ENCODE data around the gene ABHD16A.
"Not testable (repeated sequence)": the region's sequence is repeated elsewhere in the genome, so short reads cannot be mapped to it uniquely, and the experiment has no call there.

The ABHD16A gene

DNA sequence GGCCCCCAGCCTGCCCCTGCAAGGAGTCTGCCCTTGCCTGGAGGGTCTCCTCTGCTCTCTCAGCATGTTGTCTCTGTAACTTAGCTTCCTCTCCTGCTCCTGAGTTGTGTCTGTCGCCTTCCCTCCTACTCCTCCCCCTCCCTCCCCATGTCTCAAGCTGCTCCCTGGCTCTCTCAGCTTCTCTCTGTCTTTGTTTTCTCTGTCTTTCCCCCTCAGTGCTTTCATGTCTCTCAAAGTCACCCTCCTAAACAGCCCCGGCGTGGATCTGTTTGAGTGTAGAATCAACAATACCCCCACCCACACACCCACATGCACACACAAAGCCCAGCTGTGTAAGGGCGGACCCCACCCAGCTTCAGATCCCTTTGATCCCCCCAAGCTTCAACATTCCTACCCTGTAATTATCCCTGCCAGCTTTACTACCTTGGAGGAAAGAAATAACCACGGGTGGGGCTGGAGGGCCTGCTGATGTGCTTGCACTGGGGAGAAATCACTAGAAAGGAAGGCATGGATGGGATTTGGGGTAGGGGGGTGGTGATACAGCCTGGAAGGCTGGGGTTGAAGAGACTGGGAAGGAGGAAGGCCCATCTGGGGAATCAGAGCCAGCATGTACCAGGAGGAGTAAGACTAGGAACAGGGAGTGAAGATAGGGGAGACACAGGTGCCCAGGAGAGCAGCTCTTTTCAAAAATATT, 11.0 kb upstream of the ABHD16A start:
- DNase-seq (ENCODE audit: low read depth), result no peak

DNA sequence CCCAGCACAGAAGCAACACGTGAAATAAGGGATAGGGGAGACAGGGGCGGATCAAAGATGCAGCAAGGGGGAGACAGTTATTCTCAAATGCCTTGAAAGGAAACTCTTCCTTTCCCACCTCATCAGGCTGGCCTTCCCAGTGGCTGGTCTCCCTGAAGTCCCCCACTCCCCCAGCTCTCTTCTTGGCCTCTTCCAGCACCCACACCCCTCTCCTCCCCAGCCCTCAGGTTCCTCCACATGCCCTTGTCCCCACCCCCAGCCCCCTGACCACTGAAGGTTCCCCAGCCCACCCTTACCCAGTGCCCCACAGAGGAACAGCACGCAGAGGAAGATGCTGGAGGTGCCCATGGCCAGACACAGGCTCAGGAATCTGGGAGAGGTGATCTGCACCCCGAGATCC, 10.3 kb upstream of the ABHD16A start:
- no peak for DNase-seq (ENCODE audit: low read depth)

DNA sequence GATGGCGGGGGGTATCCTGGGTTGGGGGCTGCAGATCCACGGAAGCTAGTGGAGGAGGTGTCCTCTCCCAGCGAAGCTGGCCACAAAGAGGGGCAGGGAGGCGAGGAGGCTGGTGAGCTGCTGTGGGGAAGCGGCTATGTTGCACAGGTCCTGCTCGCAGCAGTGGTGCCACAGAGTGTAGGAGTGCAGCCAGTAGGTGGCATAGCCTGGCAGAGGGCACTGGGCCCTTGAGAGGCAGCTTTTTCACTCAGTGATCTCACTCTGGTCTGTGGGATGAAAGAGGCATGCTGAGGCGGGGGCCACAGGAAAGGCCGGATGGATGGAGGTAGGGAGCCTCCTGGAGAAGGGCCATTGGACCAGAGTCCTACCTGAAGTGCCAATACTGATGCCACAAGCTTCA, 9.2 kb upstream of the ABHD16A start:
- no peak for DNase-seq (ENCODE audit: low read depth)

DNA sequence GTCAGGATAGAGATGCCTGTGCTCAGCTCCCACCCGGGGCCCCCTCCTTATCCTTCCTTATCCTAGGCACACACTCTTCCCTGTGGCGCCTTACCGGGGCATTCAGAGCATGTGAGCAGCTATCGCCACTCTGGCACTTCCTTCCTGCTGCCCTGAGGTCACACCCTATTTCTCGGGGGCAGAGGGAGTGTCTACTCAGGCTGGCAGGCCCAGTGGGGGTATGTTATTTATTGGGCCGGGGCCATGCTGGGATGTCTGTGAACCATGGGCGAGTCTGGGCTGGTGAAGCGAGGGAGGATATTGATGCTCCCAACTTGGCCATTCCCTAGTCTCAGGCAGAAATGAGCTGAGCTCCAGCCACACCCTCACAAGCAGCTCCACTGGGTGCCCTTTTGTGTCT, 8.1 kb upstream of the ABHD16A start:
- DNase-seq (ENCODE audit: low read depth), result no peak

DNA sequence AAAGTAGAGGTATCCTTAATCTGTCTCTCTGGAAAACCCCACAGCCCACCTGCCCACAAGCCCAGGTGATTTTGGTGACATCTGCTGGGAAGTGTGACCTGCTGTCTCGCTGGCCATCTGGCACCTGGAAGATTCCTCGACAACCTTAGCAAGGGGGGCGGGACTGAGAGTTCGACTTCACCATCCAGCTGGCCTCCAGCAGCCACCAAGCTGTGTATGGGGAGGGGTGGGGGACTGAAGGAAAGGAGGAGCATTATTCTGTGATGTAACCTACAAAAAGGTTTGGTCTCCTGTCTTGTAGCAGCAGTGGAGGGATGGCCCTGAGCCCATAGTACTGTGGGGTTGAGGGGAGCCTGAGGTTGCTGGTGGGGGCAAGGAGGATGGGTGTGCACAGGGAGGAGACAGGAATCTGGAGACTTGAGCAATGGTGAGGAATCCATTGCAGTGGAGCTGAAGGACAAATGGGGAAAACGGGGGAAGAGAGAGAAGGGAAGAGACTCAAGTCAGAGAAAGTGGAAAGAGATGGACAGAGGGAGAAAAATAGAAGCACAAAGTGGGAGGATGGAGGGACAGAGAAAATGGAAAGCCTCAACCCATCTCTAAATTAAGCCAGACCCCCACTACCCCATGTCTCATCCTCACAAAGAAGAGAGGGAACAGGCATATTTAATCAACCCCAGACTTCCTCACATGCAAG, 7.5 kb upstream of the ABHD16A start:
- no peak for DNase-seq (ENCODE audit: low read depth)

DNA sequence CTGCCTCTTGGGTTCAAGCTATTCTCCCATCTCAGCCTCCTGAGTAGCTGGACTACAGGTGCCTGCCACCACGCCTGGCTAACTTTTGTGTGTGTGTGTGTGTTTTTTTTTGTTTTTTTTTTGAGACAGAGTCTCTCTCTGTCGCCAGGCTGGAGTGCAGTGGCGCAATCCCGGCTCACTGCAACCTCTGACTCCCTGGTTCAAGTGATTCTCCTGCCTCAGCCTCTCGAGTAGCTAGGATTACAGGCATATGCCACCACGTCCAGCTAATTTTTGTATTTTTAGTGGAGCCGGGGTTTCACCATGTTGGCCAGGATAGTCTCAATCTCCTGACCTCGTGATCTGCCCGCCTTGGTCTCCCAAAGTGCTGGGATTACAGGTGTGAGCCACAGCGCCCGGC, 6.0 kb upstream of the ABHD16A start:
- DNase-seq (ENCODE audit: low read depth), result not testable (repeated sequence)

DNA sequence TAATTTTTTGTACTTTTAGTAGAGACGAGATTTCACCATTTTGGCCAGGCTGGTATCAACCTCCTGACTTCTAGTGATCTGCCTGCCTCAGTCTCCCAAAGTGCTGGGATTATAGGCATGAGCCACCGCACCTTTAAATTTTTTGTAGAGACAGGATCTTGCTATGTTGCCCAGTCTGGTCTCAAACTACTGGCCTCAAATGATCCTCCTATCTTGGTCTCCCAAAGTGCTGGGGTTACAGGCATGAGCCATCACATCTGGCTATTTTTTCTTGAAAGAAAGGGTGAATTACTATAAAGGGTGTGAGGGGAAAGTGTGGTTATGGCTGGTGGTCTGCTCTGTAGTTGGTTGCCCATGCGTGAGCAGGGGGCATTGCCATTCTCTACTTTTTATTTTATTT, 5.1 kb upstream of the ABHD16A start:
- DNase-seq (ENCODE audit: low read depth), result no peak

DNA sequence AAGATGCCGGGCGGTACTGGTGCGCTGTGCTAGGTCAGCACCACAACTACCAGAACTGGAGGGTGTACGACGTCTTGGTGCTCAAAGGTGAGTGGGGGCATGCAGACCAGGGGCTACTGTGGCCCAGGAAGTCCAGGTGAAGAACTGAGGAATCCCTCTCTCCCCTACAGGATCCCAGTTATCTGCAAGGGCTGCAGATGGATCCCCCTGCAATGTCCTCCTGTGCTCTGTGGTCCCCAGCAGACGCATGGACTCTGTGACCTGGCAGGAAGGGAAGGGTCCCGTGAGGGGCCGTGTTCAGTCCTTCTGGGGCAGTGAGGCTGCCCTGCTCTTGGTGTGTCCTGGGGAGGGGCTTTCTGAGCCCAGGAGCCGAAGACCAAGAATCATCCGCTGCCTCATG, 4.6 kb upstream of the ABHD16A start:
- no peak for DNase-seq (ENCODE audit: low read depth)

DNA sequence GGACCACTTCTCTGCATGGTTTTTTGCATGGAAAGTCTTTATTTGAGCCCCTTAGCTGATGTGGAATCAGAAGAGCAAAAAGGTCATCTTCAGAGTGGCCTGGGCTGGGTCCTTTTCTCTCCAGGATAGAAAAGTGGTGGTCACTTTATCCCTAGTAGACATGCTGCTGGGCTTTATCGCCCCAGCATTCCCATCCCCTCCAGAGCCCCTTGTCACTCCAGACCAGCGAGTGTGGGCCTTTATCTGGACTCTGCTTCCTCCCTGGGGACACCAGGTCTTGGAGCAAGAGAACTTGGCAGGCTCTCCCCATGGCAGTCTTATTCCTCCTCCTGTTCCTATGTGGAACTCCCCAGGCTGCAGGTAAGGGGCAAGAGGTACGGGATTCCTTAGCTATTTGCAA, 3.5 kb upstream of the ABHD16A start, which contains the start of gene LY6G6F:
LY6G6F (plus strand) TSS at position 268 of the 400 bp plus-strand sequence; CDS start at position 309, 41 bp downstream.
- no peak for DNase-seq (ENCODE audit: low read depth)

DNA sequence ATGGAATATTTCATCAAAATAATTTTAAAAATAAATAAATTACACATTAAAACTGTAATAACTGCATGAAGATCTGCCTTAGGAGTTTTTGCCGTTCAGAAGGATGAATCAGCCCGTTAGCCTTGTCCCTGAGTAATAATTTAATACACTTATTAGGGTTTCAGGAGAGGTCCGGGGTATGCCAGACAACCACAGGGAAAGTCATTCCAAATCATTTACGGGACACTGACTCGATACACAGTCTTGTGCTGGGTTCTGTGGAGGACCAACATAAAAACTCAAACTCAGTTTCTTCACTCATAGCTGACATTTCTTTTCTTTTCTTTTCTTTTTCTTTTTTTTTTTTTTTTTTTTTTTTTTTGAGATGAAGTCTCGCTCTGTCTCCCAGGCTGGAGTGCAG, 2.8 kb upstream of the ABHD16A start:
- DNase-seq (ENCODE audit: low read depth), result no peak

DNA sequence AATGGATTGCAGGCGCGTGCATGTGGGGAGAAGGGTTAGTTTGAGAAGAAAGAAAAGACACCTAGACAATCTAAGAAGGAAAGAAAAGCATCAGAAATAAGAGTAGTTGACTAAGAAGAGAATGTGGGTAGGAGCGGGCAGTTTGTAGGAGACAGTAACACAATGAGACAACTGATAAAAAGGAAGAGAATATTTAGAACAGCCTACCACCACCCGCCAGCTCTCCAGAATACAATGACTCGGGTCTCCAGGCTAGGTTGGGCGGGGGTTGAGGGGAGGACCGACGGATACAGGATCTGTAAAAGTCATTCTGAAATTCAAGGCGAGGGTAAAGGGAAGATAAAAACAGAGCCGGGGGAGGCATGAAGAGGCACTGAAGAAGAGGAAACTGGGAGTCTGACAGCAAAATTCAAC, 712 bp downstream of the ABHD16A start:
- no peak for DNase-seq (ENCODE audit: low read depth)

DNA sequence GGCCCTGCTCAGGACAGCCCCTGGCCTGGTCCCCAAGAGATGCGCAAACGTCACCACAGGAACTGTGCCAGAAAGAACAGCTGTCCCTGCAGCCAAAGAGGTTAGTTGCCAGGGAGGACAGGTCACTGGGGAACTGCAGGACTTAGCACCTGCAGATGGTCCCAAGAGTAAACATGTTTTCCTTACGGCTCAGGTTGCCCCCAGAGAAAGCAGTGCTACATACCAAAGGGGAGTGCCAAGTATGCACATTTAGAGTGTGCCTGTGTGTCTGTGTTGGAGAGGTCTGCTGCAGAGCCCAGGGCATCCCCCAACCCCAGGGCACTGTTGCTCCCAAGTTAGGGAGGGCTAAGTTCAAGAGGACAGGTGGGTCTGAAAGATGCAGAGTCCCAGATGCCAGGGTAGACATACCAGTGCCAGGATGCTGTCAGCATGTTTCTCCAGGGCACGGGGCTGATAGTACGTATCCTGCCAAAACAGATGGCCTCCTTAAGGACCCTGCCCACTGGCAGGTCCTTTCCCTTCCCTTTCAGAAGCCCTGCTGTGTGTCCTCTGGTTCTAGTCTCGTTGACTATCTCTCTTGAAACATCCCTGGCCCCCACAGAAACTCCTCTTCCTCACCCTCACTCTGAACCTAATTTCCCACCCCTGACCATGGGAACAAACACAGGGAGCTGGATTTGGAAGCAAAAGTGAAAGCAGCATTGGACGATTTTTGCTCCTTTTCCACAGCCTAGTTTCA, 1.3 kb downstream of the ABHD16A start:
- no peak for DNase-seq (ENCODE audit: low read depth)

DNA sequence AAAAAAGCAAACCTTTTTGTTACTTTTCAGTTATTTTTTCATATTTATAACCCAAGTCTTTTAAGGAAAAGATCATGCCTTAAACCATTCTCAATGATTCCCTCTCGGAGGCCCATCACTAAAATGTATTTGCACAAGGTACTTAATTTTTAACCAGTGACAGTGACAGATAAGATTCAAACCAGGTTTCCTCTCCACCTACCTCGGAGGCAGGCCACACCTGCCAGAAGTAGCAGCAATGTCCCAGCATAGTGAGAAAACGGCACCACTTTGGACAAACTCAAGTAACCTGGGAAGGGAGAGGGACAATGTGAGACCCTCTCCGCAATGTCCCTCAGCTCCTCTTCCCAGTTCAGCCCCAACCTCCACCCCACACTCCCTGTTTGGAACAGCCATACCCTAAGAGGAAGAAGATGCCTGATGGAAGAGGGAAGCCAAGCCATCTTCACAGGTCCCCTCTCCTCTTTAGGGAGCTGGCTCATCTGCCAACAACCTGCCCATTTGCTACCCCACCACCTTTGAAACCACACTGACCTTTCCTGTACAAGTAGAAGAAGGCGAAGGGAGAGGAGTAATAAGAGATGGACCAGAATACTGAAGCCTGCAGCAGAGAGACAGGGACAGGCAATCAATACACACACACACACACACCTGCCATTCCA, 2.3 kb downstream of the ABHD16A start:
- no peak for DNase-seq (ENCODE audit: low read depth)

DNA sequence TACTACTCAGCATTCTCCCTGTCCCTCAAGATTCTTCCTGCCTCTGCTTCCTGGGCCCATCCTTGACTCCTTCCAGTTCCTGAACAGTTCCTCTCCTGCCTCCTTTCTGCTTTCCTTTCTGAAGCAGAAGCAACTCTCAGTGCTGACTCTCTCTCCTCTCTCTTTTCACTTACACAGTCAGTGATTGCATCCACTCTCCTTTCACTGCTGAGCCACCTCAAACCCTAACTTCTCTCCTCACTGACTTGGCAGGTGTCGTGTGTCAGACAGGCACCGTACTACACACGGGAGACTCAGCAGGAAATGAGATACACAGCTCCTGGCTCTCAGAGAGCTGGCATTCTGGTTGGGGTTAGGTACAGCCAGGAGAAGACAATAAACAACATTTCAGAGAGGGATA, 5.6 kb downstream of the ABHD16A start:
- no peak for DNase-seq (ENCODE audit: low read depth)

DNA sequence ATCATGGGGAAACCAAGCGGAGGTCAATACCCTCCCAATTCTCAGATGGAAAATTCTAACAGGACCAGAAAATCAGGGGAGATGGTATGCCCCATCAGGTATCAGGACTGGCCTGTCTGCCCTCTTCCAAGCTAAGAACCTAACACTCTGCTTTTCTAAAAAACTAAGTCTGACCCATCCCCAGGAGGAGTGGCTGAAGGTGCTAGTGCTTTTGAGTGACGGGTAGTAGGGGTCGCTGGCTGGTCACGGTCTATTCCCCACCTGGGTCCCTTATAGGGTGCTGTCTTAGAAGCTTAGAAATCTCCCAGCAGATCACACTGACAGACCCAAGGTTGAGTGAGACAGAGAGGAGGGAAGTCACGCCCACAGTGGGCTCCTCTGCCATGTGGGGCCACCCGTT, 9.6 kb downstream of the ABHD16A start:
- no peak for DNase-seq (ENCODE audit: low read depth)

DNA sequence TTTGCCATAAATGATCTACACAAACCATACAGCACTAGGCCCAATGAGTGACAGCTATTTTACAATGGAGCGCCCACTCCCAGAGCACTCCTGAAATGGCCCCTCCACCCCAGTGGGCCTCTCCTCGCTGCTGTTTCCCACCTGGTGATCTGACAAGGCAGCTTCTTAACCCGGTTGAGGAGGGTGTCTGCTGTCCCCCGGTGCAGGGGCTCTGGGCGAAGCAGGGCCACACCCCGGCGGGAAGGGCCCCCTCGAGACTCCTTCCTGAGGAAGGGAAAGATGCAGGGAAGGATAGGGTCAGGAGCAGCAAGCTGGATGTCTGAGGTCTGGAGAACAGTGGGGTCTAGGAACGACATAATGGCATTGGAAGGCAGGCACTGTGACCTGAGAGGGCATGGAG, 10.2 kb downstream of the ABHD16A start:
- no peak for DNase-seq (ENCODE audit: low read depth)

DNA sequence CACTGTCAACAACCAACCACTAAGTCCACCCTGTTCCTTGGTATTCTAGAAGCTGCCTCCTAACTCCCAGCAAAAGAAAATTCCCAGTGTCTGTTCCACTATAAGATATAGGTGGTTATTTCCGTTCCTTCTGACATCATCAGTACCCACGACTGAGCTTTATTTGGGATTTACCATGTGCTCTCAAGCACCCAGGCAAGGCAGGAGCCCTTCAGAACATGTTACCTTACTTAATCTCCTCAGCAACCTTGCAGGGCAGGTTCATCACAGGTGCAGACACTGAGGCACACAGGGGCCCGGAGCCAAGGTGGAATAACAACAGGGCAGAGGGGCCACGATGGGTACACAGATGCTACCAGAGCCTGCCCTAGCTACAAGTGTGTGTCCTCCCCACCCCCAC, 10.8 kb downstream of the ABHD16A start:
- no peak for DNase-seq (ENCODE audit: low read depth)

DNA sequence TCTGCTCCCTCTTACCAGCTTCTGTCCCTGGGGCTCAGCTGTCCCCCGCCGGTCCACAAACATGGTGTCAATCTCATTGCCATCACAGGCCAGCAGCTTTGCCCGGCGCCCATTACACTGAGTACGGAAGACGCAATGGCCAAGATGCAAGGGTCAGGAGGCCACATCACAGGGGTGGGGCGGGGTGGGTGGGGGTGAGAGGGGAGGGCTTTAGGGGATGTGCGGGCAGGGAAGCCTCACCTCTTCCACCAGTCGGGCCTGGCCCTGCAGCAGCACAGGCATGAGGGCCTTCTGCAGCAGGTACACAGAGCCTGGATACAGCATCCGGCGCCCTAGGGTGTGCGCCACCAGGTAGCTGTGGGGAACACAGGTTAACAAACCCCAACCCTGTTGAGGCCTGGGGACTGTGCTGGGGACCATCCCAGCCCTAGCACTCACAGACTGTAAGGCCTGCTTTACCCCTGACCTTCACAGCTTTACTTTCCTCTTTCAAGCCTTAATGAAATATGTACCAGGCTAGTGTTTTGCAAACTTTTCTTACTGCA, 11.5 kb downstream of the ABHD16A start:
- no peak for DNase-seq (ENCODE audit: low read depth)

DNA sequence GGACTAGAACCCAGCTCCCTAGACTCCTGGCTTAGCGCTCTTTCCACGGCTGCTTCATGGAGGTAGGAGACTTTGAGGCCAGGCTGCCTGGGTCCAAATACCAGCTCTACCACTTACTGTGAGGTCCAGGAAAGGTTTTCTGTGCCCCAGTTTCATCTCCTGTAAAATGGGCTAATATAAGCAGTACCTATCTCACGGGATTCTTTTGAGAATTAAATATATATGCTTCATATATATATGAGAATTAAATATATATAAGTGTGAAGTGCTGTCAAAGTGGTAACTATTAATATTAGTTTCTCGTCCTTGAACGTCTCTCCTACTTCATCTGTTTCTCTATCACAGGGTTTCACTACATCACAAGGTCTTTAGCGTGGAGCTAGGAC, 12.1 kb downstream of the ABHD16A start:
- no peak for DNase-seq (ENCODE audit: low read depth)

DNA sequence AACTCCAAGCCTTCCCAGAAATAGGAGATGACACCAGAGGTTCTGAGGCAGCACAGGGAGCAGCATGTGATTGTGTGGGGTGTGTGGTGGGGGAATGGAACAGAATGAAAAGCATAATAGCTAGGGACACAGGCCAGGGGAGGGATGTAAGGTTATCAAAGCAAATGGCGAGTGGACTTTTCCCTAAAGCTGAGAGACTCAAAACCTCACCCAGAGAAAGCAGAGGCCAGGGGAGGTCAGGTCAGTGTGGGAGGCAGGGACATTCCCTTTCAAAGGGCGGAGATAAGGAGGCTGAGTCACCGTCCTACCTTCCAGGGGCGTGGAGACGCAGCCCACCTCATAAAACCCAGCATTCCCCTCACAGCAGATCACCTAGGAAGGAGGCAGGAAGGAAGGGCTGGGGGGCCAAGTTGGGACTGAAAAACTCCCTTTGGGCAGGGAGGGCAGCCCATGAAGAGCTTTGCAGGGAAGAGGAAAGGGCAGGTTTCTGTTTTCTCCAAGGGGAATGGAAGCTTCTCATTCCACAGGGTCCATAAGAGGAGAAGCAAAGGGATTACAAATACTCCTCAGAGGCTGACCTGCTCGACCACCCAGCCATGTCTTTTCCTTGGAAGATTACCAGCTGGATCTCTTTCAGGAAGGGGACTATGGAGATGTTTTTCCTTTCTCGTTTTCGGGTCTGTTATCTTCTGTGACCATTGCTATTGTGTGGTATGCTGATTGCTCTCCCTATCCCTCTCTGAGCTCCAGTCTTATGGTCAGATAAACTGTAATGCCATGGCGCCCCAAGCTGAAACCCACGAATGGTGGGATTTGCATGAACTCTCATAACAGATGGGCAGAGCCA, 12.7 kb downstream of the ABHD16A start:
- no peak for DNase-seq (ENCODE audit: low read depth)
